Measurements from ENCODE around the gene RNF121. TPM values are rescaled to one million over a fixed set of nuclear protein-coding genes. Genes with fewer than 3 reads are reported as not detected.

The RNF121 gene
- total and polyA plus RNA-seq, 12 donors: 8.3 to 25.7 (median 19.2) TPM

DNA sequence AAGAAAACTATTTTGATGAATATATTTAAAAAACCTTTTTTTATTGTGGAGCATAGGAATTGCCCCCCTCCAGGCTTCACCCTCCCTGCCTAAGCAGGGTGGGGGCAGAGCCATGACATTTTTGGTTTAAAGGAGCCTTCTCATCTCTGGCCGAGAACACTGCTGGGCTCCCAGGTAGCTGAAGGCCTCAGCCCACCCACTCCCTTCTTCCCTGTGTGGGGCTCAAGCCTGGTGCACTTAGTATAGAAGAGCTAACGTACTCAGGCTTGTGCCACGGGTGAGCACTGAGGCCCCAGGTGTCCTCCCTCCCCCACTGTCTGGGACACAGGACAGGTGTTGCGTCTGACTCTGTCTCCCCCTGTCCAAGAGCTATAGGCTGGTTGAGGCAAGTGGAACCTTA lies 67.7 kb downstream of the RNF121 start:
- WGBS, 2 donors: 92 to 93% methylated on average over 4 of the region's 4 CpGs
- ATAC-seq: peak in 2 of 8 donors; percentile 1 to 2
- intact Hi-C loops (cut with DNase I): no loop called here

DNA sequence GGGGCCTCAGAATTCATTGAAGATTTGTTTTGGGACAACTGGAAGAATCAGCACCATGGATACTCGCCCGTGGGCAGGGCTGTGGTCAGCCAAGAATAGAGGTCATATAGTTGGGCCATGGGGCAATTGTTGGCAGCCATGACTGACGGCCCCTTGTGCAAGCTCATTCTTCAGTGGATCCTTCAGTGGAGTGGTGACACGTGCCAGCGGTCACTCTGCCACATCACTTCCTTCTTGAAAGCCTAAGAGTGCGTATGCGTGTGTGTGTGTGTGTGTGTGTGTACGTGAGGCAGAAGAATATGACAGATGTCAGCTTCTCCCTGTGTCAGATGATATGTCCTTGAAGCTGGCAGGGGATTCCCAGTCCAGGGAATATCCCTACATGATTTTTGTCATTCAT lies 68.1 kb downstream of the RNF121 start:
- TF ChIP-seq, protein P1, sequence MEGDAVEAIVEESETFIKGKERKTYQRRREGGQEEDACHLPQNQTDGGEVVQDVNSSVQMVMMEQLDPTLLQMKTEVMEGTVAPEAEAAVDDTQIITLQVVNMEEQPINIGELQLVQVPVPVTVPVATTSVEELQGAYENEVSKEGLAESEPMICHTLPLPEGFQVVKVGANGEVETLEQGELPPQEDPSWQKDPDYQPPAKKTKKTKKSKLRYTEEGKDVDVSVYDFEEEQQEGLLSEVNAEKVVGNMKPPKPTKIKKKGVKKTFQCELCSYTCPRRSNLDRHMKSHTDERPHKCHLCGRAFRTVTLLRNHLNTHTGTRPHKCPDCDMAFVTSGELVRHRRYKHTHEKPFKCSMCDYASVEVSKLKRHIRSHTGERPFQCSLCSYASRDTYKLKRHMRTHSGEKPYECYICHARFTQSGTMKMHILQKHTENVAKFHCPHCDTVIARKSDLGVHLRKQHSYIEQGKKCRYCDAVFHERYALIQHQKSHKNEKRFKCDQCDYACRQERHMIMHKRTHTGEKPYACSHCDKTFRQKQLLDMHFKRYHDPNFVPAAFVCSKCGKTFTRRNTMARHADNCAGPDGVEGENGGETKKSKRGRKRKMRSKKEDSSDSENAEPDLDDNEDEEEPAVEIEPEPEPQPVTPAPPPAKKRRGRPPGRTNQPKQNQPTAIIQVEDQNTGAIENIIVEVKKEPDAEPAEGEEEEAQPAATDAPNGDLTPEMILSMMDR (IDR thresholded peaks at IDR 0.05): no peak
- no peaks in the 10 kb centered on the region for H3K9me3 ChIP-seq
- WGBS, 2 donors: 48 to 65% methylated on average over 8 of the region's 8 CpGs
- intact Hi-C loops (cut with DNase I): no loop called here
- H3K36me3 ChIP-seq: peaks cover 0 to 41% (median 0%) of the 10 kb centered on the region in 9 donors
- peak; percentile 50 to 54 for DNase-seq
- H3K4me1 ChIP-seq: peaks cover 0 to 61% (median 25%) of the 10 kb centered on the region in 9 donors
- no peaks in the 10 kb centered on the region for H3K27me3 ChIP-seq
- peak in 6 of 8 donors; percentile 22 to 72 (median 34) for ATAC-seq
- H3K27ac ChIP-seq: peak overlapping the region in 2 of 10 donors; percentile 76 to 91
- no peak overlapping the region for H3K4me3 ChIP-seq

More for the DNA sequence above, 67.7 kb downstream of the RNF121 start:
- Histone ChIP-seq H3K9me3 (no peaks in the 10 kb centered on the region), H3K36me3 (peaks cover 0 to 41% (median 0%) of the 10 kb centered on the region in 9 donors), H3K27ac (peak overlapping the region in 1 of 10 donors; percentile 66), H3K4me3 (no peak overlapping the region), H3K4me1 (peaks cover 0 to 60% (median 25%) of the 10 kb centered on the region in 9 donors), H3K27me3 (no peaks in the 10 kb centered on the region)
- TF ChIP-seq, protein P1 (IDR thresholded peaks at IDR 0.05): no peak
- no peak for DNase-seq

DNA sequence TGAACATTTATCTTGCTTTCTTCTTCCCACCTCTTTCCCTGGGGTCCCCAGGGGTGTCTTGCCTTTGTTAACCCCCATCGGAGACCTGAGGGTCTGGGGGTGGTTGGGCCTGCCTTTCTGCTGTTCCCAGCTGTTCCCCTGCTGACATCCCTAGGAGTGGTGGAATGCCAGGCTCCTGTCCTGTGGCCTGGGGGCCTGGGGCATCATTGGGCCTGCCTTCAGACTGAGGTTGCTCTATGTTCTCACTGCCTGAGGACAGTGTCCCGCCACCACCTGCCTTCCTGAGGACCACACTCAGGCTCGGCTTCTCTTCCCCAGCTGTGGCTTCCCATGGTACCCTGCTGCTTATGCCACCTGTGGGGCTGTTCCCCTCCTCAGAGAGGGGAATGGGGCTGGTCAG lies 68.7 kb downstream of the RNF121 start:
- Histone ChIP-seq H3K36me3 (peaks cover 0 to 41% (median 0%) of the 10 kb centered on the region in 9 donors), H3K4me1 (peaks cover 0 to 55% (median 25%) of the 10 kb centered on the region in 9 donors), H3K27ac (peak overlapping the region in 2 of 10 donors; percentile 76 to 91), H3K27me3 (no peaks in the 10 kb centered on the region), H3K4me3 (no peak overlapping the region), H3K9me3 (no peaks in the 10 kb centered on the region)
- intact Hi-C loops (cut with DNase I): no loop called here
- WGBS, 2 donors: 95 to 98% methylated on average over 3 of the region's 3 CpGs
- TF ChIP-seq, protein P1 (IDR thresholded peaks at IDR 0.05): no peak
- DNase-seq (no peak), ATAC-seq (no peak)

DNA sequence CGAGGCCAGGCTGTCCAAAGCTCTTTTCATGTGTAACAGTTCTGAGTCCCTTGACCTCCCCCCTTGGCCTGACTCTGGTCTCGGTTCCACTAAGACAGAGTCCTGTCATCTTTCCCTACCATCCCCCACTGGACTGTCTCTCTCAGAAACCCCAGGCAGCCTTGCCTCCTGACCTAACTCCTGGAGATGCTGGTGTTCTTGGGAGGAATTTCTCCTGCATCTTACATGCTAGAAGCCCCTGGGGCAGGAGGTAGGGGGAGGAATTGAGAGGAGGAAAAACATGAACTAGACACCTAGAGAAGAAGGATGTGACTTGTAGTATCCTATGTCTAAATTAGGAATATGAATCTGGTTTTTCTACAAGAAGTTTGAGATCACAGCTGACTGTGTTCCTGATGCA lies 69.2 kb downstream of the RNF121 start:
- DNase-seq (no peak), ATAC-seq (no peak)
- TF ChIP-seq, protein P1 (IDR thresholded peaks at IDR 0.05): no peak
- H3K27ac ChIP-seq: peak overlapping the region in 4 of 10 donors; percentile 76 to 91 (median 82)
- peaks cover 0 to 44% (median 4%) of the 10 kb centered on the region in 9 donors for H3K36me3 ChIP-seq
- no peaks in the 10 kb centered on the region for H3K9me3 ChIP-seq
- WGBS, 2 donors: 89 to 90% methylated on average over 2 of the region's 2 CpGs
- H3K4me3 ChIP-seq: no peak overlapping the region
- no peaks in the 10 kb centered on the region for H3K27me3 ChIP-seq
- intact Hi-C loops (cut with DNase I): no loop called here
- peaks cover 0 to 51% (median 25%) of the 10 kb centered on the region in 9 donors for H3K4me1 ChIP-seq

Data from heart right ventricle (tissue), 16 donors.